Ovary (tissue), 9 donors: ENCODE data around the gene POFUT1. TPM values are rescaled to one million over a fixed set of nuclear protein-coding genes. Genes with fewer than 3 reads are reported as not detected.
"Not testable (repeated sequence)": the region's sequence is repeated elsewhere in the genome, so short reads cannot be mapped to it uniquely, and the experiment has no call there.

Source experiments
- DNase-seq, 5 donors: peaks; one replicate each; pipeline ENCODE4 v3.0.0-alpha.2; 2019 to 2020
- H3K27ac ChIP-seq, 2 donors: fragments of 200-600 bp; one replicate each; pipeline versions ENCODE4 v1.5.1 to v1.8.0; 2019 to 2022
- H3K27me3 ChIP-seq: fragments of 200-600 bp; one replicate; pipeline ENCODE4 v1.8.0; 2022
- H3K36me3 ChIP-seq: fragments of 200-600 bp; sonication (generic); one replicate; pipeline ENCODE4 v1.5.1; 2019
- H3K4me1 ChIP-seq: one replicate; pipeline ENCODE4 v1.8.1; 2013; ENCODE audit warnings: mild to moderate bottlenecking, moderate library complexity; ENCODE audit not compliant: insufficient read depth
- H3K4me3 ChIP-seq: fragments of 200-600 bp; sonication (generic); one replicate; pipeline ENCODE4 v1.5.1; 2017
- H3K9me3 ChIP-seq, 2 donors: fragments of 200-600 bp in 1 of 2; sonication (generic) in 1 of 2; one replicate each; pipeline versions ENCODE4 v1.5.1 to v1.8.1; 2013 to 2019; ENCODE audit warnings: mild to moderate bottlenecking in 1 of 2, moderate library complexity in 1 of 2
- CTCF ChIP-seq, 3 donors: fragments of 450-650 bp in 2 of 3; fragments of 200-600 bp in 1 of 3; IDR thresholded peaks; one replicate each; pipeline versions ENCODE4 v1.5.1 to v1.8.0; 2016 to 2022; ENCODE audit warnings: antibody characterized with exemption in 3 of 3, mild to moderate bottlenecking in 1 of 3
- EP300 ChIP-seq: sonication (generic); formaldehyde crosslinking; IDR thresholded peaks from one replicate; pipeline ENCODE4 v1.6.1; 2017; ENCODE audit warnings: antibody characterized with exemption
- POLR2A ChIP-seq: fragments of 450-650 bp; IDR thresholded peaks from one replicate; pipeline ENCODE4 v1.6.1; 2017; ENCODE audit warnings: antibody characterized with exemption, mild to moderate bottlenecking, moderate library complexity
- WGBS, 3 donors: extraction: QIAGEN DNeasy Blood & Tissue Kit in 1 of 3; methylation state at CpG; one replicate each; pipeline versions ENCODE4 v1.1.5 to v1.1.7; 2013 to 2017; 5-methylcytosine and 5-hydroxymethylcytosine counted together
- intact Hi-C, 4 donors: fragments of 100-400 bp; cut with DNase I; formaldehyde crosslinking; loops; one replicate each; pipeline versions ENCODE4 v1.11.0 to v1.15.1; 2022 to 2023
- polyA plus RNA-seq, 2 donors: library from polyadenylated mRNA; stranded (reverse); fragments of 200-250 nt in 1 of 2; fragments of 350-450 nt in 1 of 2; fragmentation: Illumina TruSeq in 1 of 2; extraction: RNeasy Lipid Tissue Mini Kit (QIAGEN cat#74804) in 1 of 2; gene quantifications; one replicate each; pipeline ENCODE4 v1.2.3, GENCODE V29; 2013 to 2014
- total RNA-seq, 7 donors: library from RNA; depleted of rRNA in 2 of 7; stranded (reverse); fragments of >200 nt in 2 of 7; fragmentation: NEBNext Ultra II Directional in 3 of 7; extraction: Animal tissue kit (Norgen Biotek cat#: 25700) in 3 of 7; gene quantifications; one replicate each; pipeline versions ENCODE4 v1.1.0 to v1.2.4, GENCODE V29; 2016 to 2023
- donor health status: DM: no; HTN: no; CAD: no; lungs with moderate emphysema.
- donor health status: DM: no; HTN: no; CAD: no.
- donor health status: Bipolar disorder and iron deficiency.
- donor health status: DM: yes; HTN: yes; CAD: no.
- donor health status: DM: no; HTN: no; CAD: no.
- donor health status: DM: yes; HTN: yes; CAD: no.

POFUT1 gene
- total and polyA plus RNA-seq, 9 donors = 18.0 to 48.4 (median 32.3) TPM

GRCh38 chr20:32244959-32245358, 37.3 kb downstream of the POFUT1 start:
- H3K9me3 ChIP-seq = no peaks in the 10 kb centered on the region
- WGBS, 3 donors = 88 to 90% (median 89%) methylated on average over 4 of the region's 4 CpGs
- no peak for DNase-seq
- no peaks in the 10 kb centered on the region for H3K27me3 ChIP-seq
- no peaks in the 10 kb centered on the region for H3K36me3 ChIP-seq
- TF ChIP-seq CTCF (IDR thresholded peaks at IDR 0.05) (no peak), POLR2A (no peak), EP300 (no peak)
- H3K27ac ChIP-seq = no peak overlapping the region
- intact Hi-C loops = no loop called here
- no peaks in the 10 kb centered on the region for H3K4me1 ChIP-seq
- H3K4me3 ChIP-seq = no peak overlapping the region

DNA sequence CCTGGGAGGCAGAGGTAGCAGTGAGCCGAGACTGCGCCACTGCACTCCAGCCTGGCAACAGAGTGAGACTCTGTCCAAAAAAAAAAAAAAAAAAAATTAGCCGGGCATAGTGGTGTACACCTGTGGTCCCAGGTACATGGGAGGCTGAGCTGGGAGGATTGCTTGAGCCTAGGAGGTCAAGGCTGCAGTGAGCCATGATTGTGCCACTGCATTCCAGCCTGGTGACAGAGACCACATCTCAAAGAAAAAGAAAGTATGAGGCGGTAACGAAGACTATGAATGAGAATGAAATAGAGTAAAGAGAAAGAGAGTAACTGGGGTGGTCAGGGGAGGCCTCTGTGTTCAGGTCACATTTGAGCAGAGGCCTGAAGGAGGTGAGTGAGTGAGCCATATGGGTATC, 38.5 kb downstream of the POFUT1 start:
- H3K27ac ChIP-seq, H3K9me3 ChIP-seq, H3K4me1 ChIP-seq, intact Hi-C loops, DNase-seq, H3K27me3 ChIP-seq, H3K36me3 ChIP-seq, H3K4me3 ChIP-seq: not testable (repeated sequence)
- 85 to 90% (median 88%) methylated on average over 5 of the region's 5 CpGs for WGBS, 3 donors

GRCh38 chr20:32248043-32248442, 40.4 kb downstream of the POFUT1 start:
- intact Hi-C loops = no loop called here
- 64 to 73% (median 72%) methylated on average over 5 of the region's 5 CpGs for WGBS, 3 donors

DNA sequence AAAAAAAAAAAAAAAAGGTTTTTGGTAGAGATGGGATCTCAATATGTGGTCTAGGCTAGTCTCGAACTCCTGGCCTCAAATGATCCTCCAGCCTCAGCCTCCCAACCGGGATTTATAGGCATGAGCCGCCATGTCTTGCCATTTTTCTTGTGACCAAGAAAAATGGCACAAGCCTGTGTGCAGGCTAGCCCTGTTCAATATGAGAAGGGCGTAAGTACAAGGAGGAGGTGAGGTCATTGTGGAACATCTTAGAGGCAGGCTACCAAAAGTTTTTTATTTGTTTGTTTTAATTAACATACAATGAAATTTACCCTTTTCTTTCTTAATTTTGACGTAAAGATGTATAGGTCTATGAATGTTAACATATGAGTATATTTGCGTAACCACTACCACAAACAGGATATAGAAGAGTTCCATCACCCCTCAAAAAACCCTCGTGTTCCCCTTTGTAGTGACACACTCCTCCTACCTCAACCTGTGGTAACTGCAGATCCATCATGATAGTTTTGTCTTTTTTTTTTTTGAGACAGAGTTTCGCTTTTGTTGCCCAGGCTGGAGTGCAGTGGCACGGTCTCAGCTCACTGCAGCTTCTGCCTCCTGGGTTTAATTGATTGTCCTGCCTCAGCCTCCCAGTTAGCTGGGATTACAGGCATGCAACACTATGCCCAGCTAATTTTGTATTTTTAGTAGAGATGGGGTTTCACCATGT, 41.5 kb downstream of the POFUT1 start:
- DNase-seq = no peak
- H3K27ac ChIP-seq = no peak overlapping the region
- intact Hi-C loops = no loop called here
- no peaks in the 10 kb centered on the region for H3K36me3 ChIP-seq
- no peaks in the 10 kb centered on the region for H3K27me3 ChIP-seq
- H3K9me3 ChIP-seq = no peaks in the 10 kb centered on the region
- 86 to 89% (median 87%) methylated on average over 9 of the region's 9 CpGs for WGBS, 3 donors
- no peak overlapping the region for H3K4me3 ChIP-seq
- no peak for TF ChIP-seq POLR2A
- TF ChIP-seq CTCF (IDR thresholded peaks at IDR 0.05) = no peak
- no peak for TF ChIP-seq EP300
- no peaks in the 10 kb centered on the region for H3K4me1 ChIP-seq

More at GRCh38 chr20:32248043-32248442, 40.4 kb downstream of the POFUT1 start:
- H3K36me3 ChIP-seq = no peaks in the 10 kb centered on the region
- H3K27me3 ChIP-seq = no peaks in the 10 kb centered on the region
- H3K9me3 ChIP-seq = no peaks in the 10 kb centered on the region
- H3K4me1 ChIP-seq = no peaks in the 10 kb centered on the region
- DNase-seq = no peak
- no peak for TF ChIP-seq POLR2A
- TF ChIP-seq EP300 = no peak
- TF ChIP-seq CTCF (IDR thresholded peaks at IDR 0.05) = no peak
- no peak overlapping the region for H3K27ac ChIP-seq
- no peak overlapping the region for H3K4me3 ChIP-seq

- no peak overlapping the region for H3K4me3 ChIP-seq
- H3K9me3 ChIP-seq = no peaks in the 10 kb centered on the region
- 45 to 53% (median 46%) methylated on average over 3 of the region's 3 CpGs for WGBS, 3 donors
- no peak for DNase-seq
- no peaks in the 10 kb centered on the region for H3K4me1 ChIP-seq
- H3K27me3 ChIP-seq = no peaks in the 10 kb centered on the region
- TF ChIP-seq POLR2A = no peak
- no peak for TF ChIP-seq EP300
- TF ChIP-seq CTCF (IDR thresholded peaks at IDR 0.05) = no peak
- H3K27ac ChIP-seq = no peak overlapping the region
- intact Hi-C loops = no loop called here
- H3K36me3 ChIP-seq = no peaks in the 10 kb centered on the region
Observed at GRCh38 chr20:32251470-32251869, 43.8 kb downstream of the POFUT1 start.
